Measurements from ENCODE around the gene ARHGEF12.
A peak's percentile ranks its signal among the peaks of the same experiment; 100 is the strongest.

Gene ARHGEF12

GRCh38 chr11:120317689-120318480, 18.3 kb upstream of the ARHGEF12 start:
- TF ChIP-seq TCF12 (IDR thresholded peaks at IDR 0.05; ENCODE audit: low read depth) (no peak), ZBTB7A (IDR thresholded peaks at IDR 0.05; ENCODE audit: low read depth) (no peak), MAX (IDR thresholded peaks at IDR 0.05) (no peak), REST (IDR thresholded peaks at IDR 0.05; ENCODE audit: low read depth) (no peak), RAD21 (IDR thresholded peaks at IDR 0.05; ENCODE audit: low read depth) (no peak), YY1 (IDR thresholded peaks at IDR 0.05; ENCODE audit: low read depth) (no peak), FOXM1 (IDR thresholded peaks at IDR 0.05; ENCODE audit: borderline replicate concordance, low read depth) (no peak), TEAD4 (IDR thresholded peaks at IDR 0.05) (no peak), CEBPB (IDR thresholded peaks at IDR 0.05) (no peak), NFIC (IDR thresholded peaks at IDR 0.05) (no peak)

DNA sequence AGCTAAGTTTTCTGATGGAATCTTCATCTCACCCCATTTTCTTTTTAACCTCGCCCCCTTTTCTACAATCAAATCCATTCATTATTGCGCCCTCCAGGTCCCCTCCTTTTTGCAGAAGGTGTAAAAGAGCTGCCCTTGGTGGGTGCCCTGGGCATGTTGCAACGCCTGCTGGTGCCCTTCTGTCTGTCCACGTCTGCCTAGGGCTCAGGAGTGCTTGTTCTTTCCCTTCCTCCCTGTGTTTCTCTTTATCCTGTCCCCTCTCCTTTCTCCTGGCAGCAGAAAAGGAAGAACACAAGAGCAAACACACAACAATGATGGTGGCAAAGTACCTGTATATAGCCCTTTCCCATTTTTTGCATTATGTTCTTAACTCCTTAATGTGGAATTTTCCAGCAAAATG, 17.3 kb upstream of the ARHGEF12 start:
- no peak for TF ChIP-seq YY1 (IDR thresholded peaks at IDR 0.05; ENCODE audit: low read depth)
- no peak for TF ChIP-seq NFIC (IDR thresholded peaks at IDR 0.05)
- TF ChIP-seq TCF12 (IDR thresholded peaks at IDR 0.05; ENCODE audit: low read depth), result no peak
- TF ChIP-seq REST (IDR thresholded peaks at IDR 0.05; ENCODE audit: low read depth), result no peak

DNA sequence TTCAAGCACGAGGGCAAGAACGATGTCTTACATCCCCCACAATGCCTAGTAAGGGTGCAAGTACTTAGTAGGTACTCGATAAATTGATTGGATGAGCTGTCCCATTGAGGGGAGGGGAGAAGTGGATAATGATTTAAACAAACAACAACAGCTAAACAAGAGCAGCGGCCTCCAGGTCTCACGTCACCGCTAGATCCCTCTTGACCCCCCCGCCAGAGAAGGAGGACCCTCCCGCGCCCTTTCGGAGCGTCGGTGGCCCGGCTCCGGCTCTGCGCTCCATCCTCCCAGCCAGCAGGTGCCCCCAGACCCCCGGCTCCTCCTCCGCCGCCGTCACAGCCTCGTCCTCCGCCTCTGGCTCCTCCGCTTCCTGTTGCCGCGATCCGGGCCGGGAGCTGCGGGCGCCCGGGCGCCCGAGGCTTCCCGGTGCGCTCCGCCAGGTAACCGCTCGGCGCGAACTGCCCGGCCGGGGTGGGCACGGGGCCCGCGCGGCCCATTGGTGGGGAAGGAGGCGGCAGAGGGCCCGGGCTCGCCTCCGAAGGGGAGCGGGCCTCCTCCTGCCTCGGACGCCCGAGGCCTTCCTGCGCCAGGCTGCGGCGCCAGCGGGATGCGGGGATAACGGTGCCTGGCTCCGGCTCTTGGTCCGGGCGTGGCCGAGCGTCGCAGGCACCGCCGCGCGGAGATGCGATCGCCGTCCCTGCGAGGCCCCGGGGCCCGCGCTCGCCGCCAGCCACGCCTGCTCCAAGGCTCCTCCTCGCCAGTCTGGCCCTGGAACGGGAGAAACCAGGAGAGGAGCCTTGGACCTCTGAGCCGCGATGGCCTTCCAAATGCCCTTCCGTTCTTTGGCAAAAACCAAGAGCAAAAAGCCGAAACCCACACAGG, 11.0 kb upstream of the ARHGEF12 start, which contains the start of gene TLCD5:
TSS of gene TLCD5 (plus strand) at position 368 of the 879 bp plus-strand sequence. CDS start 2,143 bp downstream, outside the sequence.
- TF ChIP-seq MAX (IDR thresholded peaks at IDR 0.05) (no peak; the same call in 1 of the 2 replicates), TEAD4 (IDR thresholded peaks at IDR 0.05) (no peak), RAD21 (IDR thresholded peaks at IDR 0.05; ENCODE audit: low read depth) (no peak), YY1 (IDR thresholded peaks at IDR 0.05; ENCODE audit: low read depth) (no peak), EGR1 (IDR thresholded peaks at IDR 0.05) (no peak), FOXM1 (IDR thresholded peaks at IDR 0.05; ENCODE audit: borderline replicate concordance, low read depth) (no peak), USF1 (IDR thresholded peaks at IDR 0.05) (no peak), TCF12 (IDR thresholded peaks at IDR 0.05; ENCODE audit: low read depth) (peak; percentile 15; the same call in 1 of the 2 replicates), EP300 (IDR thresholded peaks at IDR 0.05; ENCODE audit: borderline replicate concordance) (no peak), ZBTB7A (IDR thresholded peaks at IDR 0.05; ENCODE audit: low read depth) (peak; percentile 80), REST (IDR thresholded peaks at IDR 0.05; ENCODE audit: low read depth) (no peak), CEBPB (IDR thresholded peaks at IDR 0.05) (no peak), CREB1 (IDR thresholded peaks at IDR 0.05; ENCODE audit: low read depth) (no peak), TAF1 (IDR thresholded peaks at IDR 0.05; ENCODE audit: low read depth) (no peak), NFIC (IDR thresholded peaks at IDR 0.05) (no peak)

DNA sequence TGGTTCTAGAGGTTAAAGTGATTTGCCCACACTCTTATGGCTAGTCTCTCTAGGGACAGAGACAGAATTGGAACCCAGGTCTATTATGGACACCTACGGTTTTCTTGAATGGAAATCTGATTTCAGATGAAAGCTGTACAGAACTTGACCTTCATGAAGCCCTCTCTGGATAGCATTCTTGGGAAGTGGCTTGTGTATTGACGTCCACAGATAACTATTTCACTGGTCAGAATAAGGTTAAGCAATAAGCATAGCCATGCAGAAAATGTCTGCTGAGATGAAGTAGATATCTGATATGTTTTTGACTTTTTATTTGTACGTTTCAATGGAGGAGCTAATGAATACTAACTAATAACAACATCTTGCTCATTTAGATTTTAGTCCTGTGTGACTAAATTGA, 10.0 kb upstream of the ARHGEF12 start:
- TF ChIP-seq CEBPB (IDR thresholded peaks at IDR 0.05) (no peak), CREB1 (IDR thresholded peaks at IDR 0.05; ENCODE audit: low read depth) (no peak)

Data from Ishikawa (cell line).